Spleen (tissue), 7 donors: Measurements from ENCODE around the gene TENM4.

Experiments
- POLR2A ChIP-seq, 3 donors: fragments of 450-650 bp; IDR thresholded peaks; one replicate each; pipeline ENCODE4 v1.5.1; 2017; ENCODE audit warnings: antibody characterized with exemption in 3 of 3, mild to moderate bottlenecking in 1 of 3
- POLR2AphosphoS5 ChIP-seq, 3 donors: sonication (generic); formaldehyde crosslinking; IDR thresholded peaks; one replicate each; pipeline ENCODE4 v1.5.1; 2017; ENCODE audit warnings: antibody characterized with exemption in 3 of 3
- TF ChIP-seq, protein P1 (sequence below), 11 experiments: fragments of 200-600 bp in 7 of 11; fragments of 450-650 bp in 4 of 11; sonication (generic) in 4 of 11; IDR thresholded peaks in 8 of 11; conservative IDR thresholded peaks in 3 of 11; 1 replicate in 7 of 11; 2 replicates in 4 of 11; pipeline versions ENCODE4 v1.4.0 to v1.8.0; 2016 to 2021; ENCODE audit warnings: antibody characterized with exemption in 11 of 11, inconsistent platforms in 4 of 11, mild to moderate bottlenecking in 1 of 11
- donor health status: DM: no; HTN: no; CAD: no; lungs with moderate emphysema.
- donor health status: DM: no; HTN: no; CAD: no.
- donor health status: DM: no; HTN: no; CAD: no.

DNA sequence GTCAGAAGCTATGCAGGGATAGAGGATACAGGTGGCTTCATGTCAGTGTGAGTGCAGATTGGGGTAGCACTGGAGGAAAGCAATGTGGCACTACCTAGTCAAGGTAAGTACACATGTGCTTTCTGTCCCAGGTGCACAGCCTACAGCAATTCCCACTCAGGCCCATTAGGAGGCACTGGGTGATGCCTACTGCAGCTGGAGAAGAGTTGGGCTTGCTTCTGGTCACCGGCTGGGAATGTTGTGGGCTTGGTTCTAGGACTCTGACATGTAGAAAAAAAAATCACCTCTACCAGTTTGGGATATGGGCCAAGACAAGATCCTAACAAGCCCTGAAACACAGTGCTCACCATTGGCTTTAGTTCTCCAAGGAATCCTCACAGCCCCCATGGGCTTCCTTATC, 69.7 kb downstream of the TENM4 start:
- TF ChIP-seq, protein P1, sequence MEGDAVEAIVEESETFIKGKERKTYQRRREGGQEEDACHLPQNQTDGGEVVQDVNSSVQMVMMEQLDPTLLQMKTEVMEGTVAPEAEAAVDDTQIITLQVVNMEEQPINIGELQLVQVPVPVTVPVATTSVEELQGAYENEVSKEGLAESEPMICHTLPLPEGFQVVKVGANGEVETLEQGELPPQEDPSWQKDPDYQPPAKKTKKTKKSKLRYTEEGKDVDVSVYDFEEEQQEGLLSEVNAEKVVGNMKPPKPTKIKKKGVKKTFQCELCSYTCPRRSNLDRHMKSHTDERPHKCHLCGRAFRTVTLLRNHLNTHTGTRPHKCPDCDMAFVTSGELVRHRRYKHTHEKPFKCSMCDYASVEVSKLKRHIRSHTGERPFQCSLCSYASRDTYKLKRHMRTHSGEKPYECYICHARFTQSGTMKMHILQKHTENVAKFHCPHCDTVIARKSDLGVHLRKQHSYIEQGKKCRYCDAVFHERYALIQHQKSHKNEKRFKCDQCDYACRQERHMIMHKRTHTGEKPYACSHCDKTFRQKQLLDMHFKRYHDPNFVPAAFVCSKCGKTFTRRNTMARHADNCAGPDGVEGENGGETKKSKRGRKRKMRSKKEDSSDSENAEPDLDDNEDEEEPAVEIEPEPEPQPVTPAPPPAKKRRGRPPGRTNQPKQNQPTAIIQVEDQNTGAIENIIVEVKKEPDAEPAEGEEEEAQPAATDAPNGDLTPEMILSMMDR (IDR thresholded peaks at IDR 0.05 in 8 of 11, conservative IDR thresholded peaks at IDR 0.05 in 3 of 11), result no peak
- TF ChIP-seq POLR2A (IDR thresholded peaks at IDR 0.05) (no peak), POLR2AphosphoS5 (IDR thresholded peaks at IDR 0.05) (no peak)
